H1 (cell line): ENCODE measurements around the gene NPIPA5.
"Not testable (repeated sequence)": the region's sequence is repeated elsewhere in the genome, so short reads cannot be mapped to it uniquely, and the experiment has no call there.

Experiments used
- CEBPB ChIP-seq: IDR thresholded peaks from 2 replicates; pipeline ENCODE4 v1.6.1; 2012; ENCODE audit warnings: low read depth, low read length
- CTCF ChIP-seq, 3 experiments: IDR thresholded peaks; 1 replicate in 2 of 3; 2 replicates in 1 of 3; pipeline versions ENCODE4 v1.5.1 to v1.6.1; 2011; ENCODE audit warnings: low read length in 3 of 3, mild to moderate bottlenecking in 3 of 3, inconsistent platforms in 2 of 3, low read depth in 1 of 3, moderate library complexity in 1 of 3; ENCODE audit not compliant: insufficient read depth in 1 of 3; ENCODE audit errors: control extremely low read depth in 1 of 3
- EP300 ChIP-seq, 2 experiments: IDR thresholded peaks; 1 replicate in 1 of 2; 2 replicates in 1 of 2; pipeline ENCODE4 v1.6.1; 2011 to 2012; ENCODE audit warnings: low read depth in 2 of 2, low read length in 2 of 2, mild to moderate bottlenecking in 2 of 2, borderline replicate concordance in 1 of 2, inconsistent platforms in 1 of 2, moderate library complexity in 1 of 2
- EZH2 ChIP-seq: fragments of 200-600 bp; sonication (generic); IDR thresholded peaks from 2 replicates; pipeline ENCODE4 v1.7.1; 2012; ENCODE audit warnings: low read depth, mild to moderate bottlenecking, moderate library complexity, low read length, inconsistent platforms; ENCODE audit not compliant: severe bottlenecking
- KDM1A ChIP-seq: fragments of 200-600, 300-600 bp; sonication (generic); IDR thresholded peaks from 2 replicates; pipeline ENCODE4 v1.7.1; 2016; ENCODE audit warnings: mild to moderate bottlenecking, low read length, borderline replicate concordance
- POLR2A ChIP-seq, 2 experiments: IDR thresholded peaks; 1 replicate in 1 of 2; 2 replicates in 1 of 2; pipeline ENCODE4 v1.6.1; 2011; ENCODE audit warnings: low read depth in 2 of 2, low read length in 2 of 2, mild to moderate bottlenecking in 2 of 2; ENCODE audit errors: control extremely low read depth in 1 of 2
- RAD21 ChIP-seq, 2 experiments: IDR thresholded peaks in 1 of 2; conservative IDR thresholded peaks in 1 of 2; 2 replicates each; pipeline ENCODE4 v1.6.1; 2011; ENCODE audit warnings: low read depth in 2 of 2, low read length in 2 of 2, improper control_type of control experiment in 1 of 2, inconsistent platforms in 1 of 2, mild to moderate bottlenecking in 1 of 2, moderate library complexity in 1 of 2

- TF ChIP-seq RAD21 (IDR thresholded peaks at IDR 0.05 in 1 of 2, conservative IDR thresholded peaks at IDR 0.05 in 1 of 2; ENCODE audit: low read depth in 2 of 2, low read length in 2 of 2); EZH2; EP300 (IDR thresholded peaks at IDR 0.05; ENCODE audit: borderline replicate concordance in 1 of 2, low read depth in 2 of 2, low read length in 2 of 2); CEBPB; KDM1A; CTCF (IDR thresholded peaks at IDR 0.05; ENCODE audit: control extremely low read depth in 1 of 3, insufficient read depth in 1 of 3, low read depth in 1 of 3, low read length in 3 of 3): not testable (repeated sequence)
- peak; percentile 43 to 76; a peak in 2 of 3 replicates for TF ChIP-seq POLR2A (IDR thresholded peaks at IDR 0.05; ENCODE audit: control extremely low read depth in 1 of 2, low read depth in 2 of 2, low read length in 2 of 2)
These were observed 17.8 kb upstream of the NPIPA5 start, which contains the start of gene MPV17L for GRCh38 chr16:15395631-15396508.
